Measurements from ENCODE around the gene FAM78A. TPM values are rescaled to one million over a fixed set of nuclear protein-coding genes. Genes with fewer than 3 reads are reported as not detected.

The FAM78A gene
- total and polyA plus RNA-seq, 2 of the 8 experiments (the other 6 are each of a cell fraction or from before 2014, with no cell fraction given), result 3.1 TPM

DNA sequence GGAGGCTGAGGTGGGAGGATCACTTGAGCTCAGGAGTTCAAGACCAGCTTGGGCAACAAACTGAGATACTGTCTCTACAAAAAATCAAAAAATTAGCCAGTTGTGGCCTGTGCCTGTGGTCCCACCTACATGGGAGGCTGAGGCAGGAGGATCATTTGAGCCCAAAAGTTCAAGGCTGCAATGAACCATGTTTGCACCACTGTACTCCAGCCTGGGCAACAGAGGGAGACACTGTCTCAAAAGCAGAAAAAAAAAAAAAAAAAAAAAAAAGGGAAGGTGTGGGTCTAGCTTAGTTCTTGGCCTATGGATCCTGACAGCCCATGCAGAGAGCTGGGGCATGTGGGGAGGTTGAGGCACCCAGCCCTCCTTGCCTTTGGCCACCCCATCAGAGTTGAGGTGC lies 24.1 kb upstream of the FAM78A start:
- FAIRE-seq (no peak), DNase-seq (ENCODE audit: low read depth in 1 of 2, low spot score in 2 of 2) (no peak)
- no peak overlapping the region for H2BK120ac ChIP-seq (replicated peaks; ENCODE audit: low read depth, low read length)
- H3K23me2 ChIP-seq (ENCODE audit: low read depth, low read length), result no peaks in the 10 kb centered on the region
- CTCF ChIA-PET (ENCODE audit: partially characterized antibody), result interaction anchor here (0.7 to 1.9 kb wide), 5 partner anchors 8 to 36 kb away, joined by 3 to 6 read pairs (median 4); partner anchors contain the start of gene PLPP7
- H2BK12ac ChIP-seq (ENCODE audit: low read depth, low read length), result no peak overlapping the region
- H3K79me2 ChIP-seq (ENCODE audit: control insufficient read depth in 1 of 2, insufficient read depth in 2 of 2, low read length in 2 of 2), result no peaks in the 10 kb centered on the region
- H3K79me1 ChIP-seq (ENCODE audit: low read depth, low read length), result no peaks in the 10 kb centered on the region
- no peak overlapping the region for H3K4ac ChIP-seq (replicated peaks; ENCODE audit: insufficient read length, low read depth, low read length)
- H3K36me3 ChIP-seq (ENCODE audit: control insufficient read depth in 2 of 4, insufficient read depth in 4 of 4, low read length in 3 of 4), result no peaks in the 10 kb centered on the region
- no peak overlapping the region for H3K4me3 ChIP-seq (ENCODE audit: extremely low read depth in 1 of 4, insufficient read depth in 2 of 4, low read depth in 3 of 4, low read length in 4 of 4)
- H3K9ac ChIP-seq (replicated peaks in 1 of 4; ENCODE audit: extremely low read depth in 1 of 4, low read depth in 3 of 4, low read length in 3 of 4), result no peak overlapping the region
- H3K4me1 ChIP-seq (replicated peaks in 1 of 4; ENCODE audit: control insufficient read depth in 3 of 4, insufficient read depth in 4 of 4, low read length in 3 of 4), result peaks cover 0 to 5% (median 3%) of the 10 kb centered on the region in 4 experiments; a peak in 2 of 7 replicates
- POLR2A ChIA-PET (ENCODE audit: partially characterized antibody), result interaction anchor here (0.9 to 1.4 kb wide), 3 partner anchors 11 to 203 kb away, joined by 3 to 5 read pairs (median 3); partner anchors contain the start of gene PLPP7
- H2BK5ac ChIP-seq (ENCODE audit: low read depth, low read length), result no peak overlapping the region
- no peak for TF ChIP-seq BACH1 (IDR thresholded peaks at IDR 0.05; ENCODE audit: low read length)
- TF ChIP-seq SAP30 (IDR thresholded peaks at IDR 0.05; ENCODE audit: insufficient read depth, insufficient replicate concordance, low read length), result no peak
- TF ChIP-seq SIN3A (conservative IDR thresholded peaks at IDR 0.05 in 1 of 2, IDR thresholded peaks at IDR 0.05 in 1 of 2; ENCODE audit: low read depth in 1 of 2, low read length in 2 of 2), result no peak
- no peak for TF ChIP-seq HDAC6 (IDR thresholded peaks at IDR 0.05; ENCODE audit: low read depth, low read length)
- TF ChIP-seq FOSL1 (IDR thresholded peaks at IDR 0.05; ENCODE audit: insufficient read depth, low read depth, low read length), result no peak
- no peak overlapping the region for H3K14ac ChIP-seq (ENCODE audit: insufficient read length)
- no peaks in the 10 kb centered on the region for H3K27me3 ChIP-seq (replicated peaks in 1 of 4; ENCODE audit: control insufficient read depth in 3 of 4, extremely low read depth in 1 of 4, insufficient read depth in 3 of 4, low read length in 3 of 4)
- no peak overlapping the region for H3K23ac ChIP-seq (ENCODE audit: insufficient read length)
- no peak overlapping the region for H2AK5ac ChIP-seq (ENCODE audit: low read depth, low read length)
- H4K91ac ChIP-seq (replicated peaks; ENCODE audit: insufficient read length, low read length), result no peak overlapping the region
- H3K56ac ChIP-seq (replicated peaks; ENCODE audit: insufficient read length, low read depth, low read length), result no peak overlapping the region
- H4K5ac ChIP-seq (ENCODE audit: insufficient read length, low read depth, low read length), result no peak overlapping the region
- no peak overlapping the region for H2BK20ac ChIP-seq (ENCODE audit: low read length)
- H2AFZ ChIP-seq (ENCODE audit: low read length), result no peak overlapping the region
- no peak overlapping the region for H4K8ac ChIP-seq (ENCODE audit: extremely low read depth, insufficient read depth, low read length)
- H3K9me3 ChIP-seq (ENCODE audit: insufficient read depth in 2 of 2, low read depth in 1 of 2, low read length in 1 of 2), result no peaks in the 10 kb centered on the region
- no peak overlapping the region for H2BK15ac ChIP-seq (ENCODE audit: low read length)
- H3K27ac ChIP-seq (ENCODE audit: low read depth, low read length), result no peak overlapping the region
- no peaks in the 10 kb centered on the region for H4K20me1 ChIP-seq (replicated peaks in 1 of 2; ENCODE audit: control insufficient read depth in 1 of 2, insufficient read depth in 2 of 2, low read length in 2 of 2)
- H3K18ac ChIP-seq (ENCODE audit: extremely low read depth, low read length), result no peak overlapping the region
- H3K4me2 ChIP-seq (ENCODE audit: insufficient read depth in 1 of 2, low read depth in 2 of 2, low read length in 2 of 2), result no peak overlapping the region

Data from H1 (cell line).